K562 (cell line): ENCODE results near the gene LAMB4. TPM values are rescaled to one million over a fixed set of nuclear protein-coding genes. Genes with fewer than 3 reads are reported as not detected.

Source experiments
- ARID1B ChIP-seq: fragments of 450-650 bp; IDR thresholded peaks from 2 replicates; pipeline ENCODE4 v1.6.1; 2016; ENCODE audit warnings: antibody characterized with exemption, mild to moderate bottlenecking, inconsistent platforms
- CREB1 ChIP-seq, 2 experiments: sonication (generic) in 1 of 2; formaldehyde crosslinking in 1 of 2; IDR thresholded peaks; 2 replicates each; pipeline versions ENCODE4 v1.6.1 to v1.8.0; 2012 to 2022; ENCODE audit warnings: inconsistent platforms in 1 of 2, mild to moderate bottlenecking in 1 of 2, missing genetic modification reagents in 1 of 2, moderate library complexity in 1 of 2
- HDAC1 ChIP-seq, 2 experiments: fragments of 450-650 bp; IDR thresholded peaks; 2 replicates each; pipeline ENCODE4 v1.6.1; 2016 to 2017; ENCODE audit warnings: inconsistent platforms in 1 of 2, mild to moderate bottlenecking in 1 of 2, moderate library complexity in 1 of 2
- KDM1A ChIP-seq, 2 experiments: fragments of 450-650 bp; IDR thresholded peaks; 2 replicates each; pipeline ENCODE4 v1.6.1; 2016; ENCODE audit warnings: mild to moderate bottlenecking in 2 of 2
- PHF21A ChIP-seq: fragments of 450-650 bp; IDR thresholded peaks from 2 replicates; pipeline ENCODE4 v1.6.1; 2017; ENCODE audit warnings: low read depth, borderline replicate concordance
- SMARCE1 ChIP-seq: fragments of 450-650 bp; IDR thresholded peaks from 2 replicates; pipeline ENCODE4 v1.7.1; 2016; ENCODE audit warnings: mild to moderate bottlenecking
- TCF3 ChIP-seq: sonication (generic); formaldehyde crosslinking; IDR thresholded peaks from 2 replicates; pipeline ENCODE4 v1.4.0; 2020; ENCODE audit warnings: mild to moderate bottlenecking, missing genetic modification reagents
- WHSC1 ChIP-seq: IDR thresholded peaks from one replicate; pipeline ENCODE4 v1.6.1; 2012; ENCODE audit warnings: low read length, control low read depth, inconsistent platforms
- ZNF592 ChIP-seq: fragments of 450-650 bp; IDR thresholded peaks from 2 replicates; pipeline ENCODE4 v1.6.1; 2017; ENCODE audit warnings: antibody characterized with exemption, mild to moderate bottlenecking
- polyA plus RNA-seq, 8 experiments: library from polyadenylated mRNA; depleted of rRNA in 4 of 8; stranded (reverse) in 5 of 8; unstranded in 3 of 8; fragments of >200 nt; fragmentation: Nextera tagmentation in 2 of 8; fragmentation: Illumina TruSeq in 1 of 8; extraction: Ambion mirVana in 2 of 8; extraction: Trizol in 1 of 8; gene quantifications; 2 replicates each; pipeline versions ENCODE4 v1.2.1 to v1.2.3, GENCODE V29; 2011 to 2014; ENCODE audit warnings: inconsistent platforms in 1 of 8, missing spikeins in 1 of 8
- total RNA-seq, 7 experiments: library from RNA; depleted of rRNA in 6 of 7; stranded (reverse); fragments of >200 nt in 6 of 7; fragmentation: Illumina TruSeq in 2 of 7; extraction: Trizol in 2 of 7; gene quantifications; 2 replicates each; pipeline versions ENCODE4 v1.2.1 to v1.2.3, GENCODE V29; 2011 to 2021; ENCODE audit warnings: low replicate concordance in 1 of 7

LAMB4 gene
- total and polyA plus RNA-seq, 9 of the 15 experiments (the other 6 are each of a cell fraction or from before 2014, with no cell fraction given), result 0.06 to 0.13 (median 0.07) TPM; not detected in 6

GRCh38 chr7:108078211-108078673 is 51.9 kb downstream of the LAMB4 start (continued):
- TF ChIP-seq ZNF592, result peak; percentile 25; the same call in 1 of the 2 replicates
- TF ChIP-seq ARID1B, result peak; percentile 5; the same call in 1 of the 2 replicates
- peak; percentile 41; the same call in 1 of the 2 replicates for TF ChIP-seq SMARCE1
- 0 out of 2 replicates have a peak, but pooled peaks have one; percentile 54 for TF ChIP-seq PHF21A
- peak; percentile 55; a peak in 3 of 4 replicates for TF ChIP-seq KDM1A (IDR thresholded peaks at IDR 0.05)
- TF ChIP-seq WHSC1, result peak; percentile 86
- 0 out of 2 replicates have a peak, but pooled peaks have one; percentile 23 for TF ChIP-seq TCF3 (CRISPR knock-in tag)
- no peak for TF ChIP-seq CREB1 (IDR thresholded peaks at IDR 0.05)
- TF ChIP-seq CREB1 (CRISPR knock-in tag; IDR thresholded peaks at IDR 0.05), result peak; percentile 27; the same call in 1 of the 2 replicates
- TF ChIP-seq HDAC1 (IDR thresholded peaks at IDR 0.05), result peak in 1 of 2 experiments; percentile 59; a peak in 1 of 4 replicates
